A673 (cell line): Measurements from ENCODE around the gene FBXL13.

Source experiments
- EZH2 ChIP-seq: fragments of 200-600 bp; sonication (generic); IDR thresholded peaks from 2 replicates; pipeline ENCODE4 v1.6.1; 2017; ENCODE audit warnings: borderline replicate concordance, low read depth, mild to moderate bottlenecking, mixed read lengths, antibody characterized with exemption, low read length; ENCODE audit not compliant: poor library complexity, severe bottlenecking
- TF ChIP-seq, protein P1 (sequence below): fragments of 300-800, 200-600 bp; sonication (generic); conservative IDR thresholded peaks from 2 replicates; pipeline ENCODE4 v1.5.1; 2017; ENCODE audit warnings: low read depth, mild to moderate bottlenecking, antibody characterized with exemption, low read length, moderate library complexity, mixed read lengths

DNA sequence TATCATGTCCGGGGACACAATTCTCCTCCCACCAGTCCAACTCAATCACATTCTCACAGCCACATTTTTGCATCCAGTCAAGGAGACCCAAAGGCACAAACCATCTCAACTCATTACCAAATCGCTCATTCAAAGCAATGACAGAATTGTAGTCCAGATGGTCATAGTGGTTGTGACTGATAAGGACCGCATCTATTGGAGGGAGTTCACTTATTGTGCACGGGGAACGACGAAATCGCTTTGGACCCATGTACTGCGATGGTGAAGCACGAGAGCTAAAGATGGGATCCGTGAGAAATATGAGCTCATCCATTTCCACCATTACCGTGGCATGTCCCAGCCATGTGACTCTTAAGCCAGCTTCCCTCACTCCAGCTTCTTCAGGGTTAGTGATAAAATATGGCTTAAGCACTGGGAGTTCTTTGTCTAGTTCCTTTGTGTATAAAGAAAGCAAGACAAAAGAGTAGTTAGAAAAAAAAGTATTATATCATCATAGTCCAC is 45.2 kb upstream of the FBXL13 start:
- TF ChIP-seq, protein P1, sequence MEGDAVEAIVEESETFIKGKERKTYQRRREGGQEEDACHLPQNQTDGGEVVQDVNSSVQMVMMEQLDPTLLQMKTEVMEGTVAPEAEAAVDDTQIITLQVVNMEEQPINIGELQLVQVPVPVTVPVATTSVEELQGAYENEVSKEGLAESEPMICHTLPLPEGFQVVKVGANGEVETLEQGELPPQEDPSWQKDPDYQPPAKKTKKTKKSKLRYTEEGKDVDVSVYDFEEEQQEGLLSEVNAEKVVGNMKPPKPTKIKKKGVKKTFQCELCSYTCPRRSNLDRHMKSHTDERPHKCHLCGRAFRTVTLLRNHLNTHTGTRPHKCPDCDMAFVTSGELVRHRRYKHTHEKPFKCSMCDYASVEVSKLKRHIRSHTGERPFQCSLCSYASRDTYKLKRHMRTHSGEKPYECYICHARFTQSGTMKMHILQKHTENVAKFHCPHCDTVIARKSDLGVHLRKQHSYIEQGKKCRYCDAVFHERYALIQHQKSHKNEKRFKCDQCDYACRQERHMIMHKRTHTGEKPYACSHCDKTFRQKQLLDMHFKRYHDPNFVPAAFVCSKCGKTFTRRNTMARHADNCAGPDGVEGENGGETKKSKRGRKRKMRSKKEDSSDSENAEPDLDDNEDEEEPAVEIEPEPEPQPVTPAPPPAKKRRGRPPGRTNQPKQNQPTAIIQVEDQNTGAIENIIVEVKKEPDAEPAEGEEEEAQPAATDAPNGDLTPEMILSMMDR, result no peak
- TF ChIP-seq EZH2, result no peak
